ENCODE results near the gene RPA3.

Gene RPA3

DNA sequence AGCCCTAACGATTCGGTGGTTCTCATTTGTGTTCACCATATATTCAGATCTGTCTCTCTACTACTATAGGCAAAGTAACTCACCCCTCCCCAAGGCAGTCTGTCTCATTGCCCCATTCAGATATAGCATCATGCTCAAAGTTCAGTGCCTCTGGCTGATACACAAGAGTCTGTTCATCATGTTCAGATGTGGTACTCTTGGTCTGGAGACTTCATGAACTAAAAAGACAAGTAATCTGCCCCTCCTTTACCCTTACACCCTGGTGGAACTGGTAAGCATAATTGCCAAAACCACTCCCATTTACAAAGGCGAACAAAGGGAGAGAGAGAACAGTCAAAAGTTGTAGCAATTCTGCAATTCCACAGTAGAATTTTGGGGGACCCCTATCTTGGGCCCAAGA is 47.9 kb downstream of the RPA3 start (continued):
- no peak for TF ChIP-seq ZNF639 (tag by site-specific recombination; IDR thresholded peaks at IDR 0.05)
- TF ChIP-seq ZNF658 (tag by site-specific recombination; IDR thresholded peaks at IDR 0.05) = no peak
- TF ChIP-seq, protein P1, sequence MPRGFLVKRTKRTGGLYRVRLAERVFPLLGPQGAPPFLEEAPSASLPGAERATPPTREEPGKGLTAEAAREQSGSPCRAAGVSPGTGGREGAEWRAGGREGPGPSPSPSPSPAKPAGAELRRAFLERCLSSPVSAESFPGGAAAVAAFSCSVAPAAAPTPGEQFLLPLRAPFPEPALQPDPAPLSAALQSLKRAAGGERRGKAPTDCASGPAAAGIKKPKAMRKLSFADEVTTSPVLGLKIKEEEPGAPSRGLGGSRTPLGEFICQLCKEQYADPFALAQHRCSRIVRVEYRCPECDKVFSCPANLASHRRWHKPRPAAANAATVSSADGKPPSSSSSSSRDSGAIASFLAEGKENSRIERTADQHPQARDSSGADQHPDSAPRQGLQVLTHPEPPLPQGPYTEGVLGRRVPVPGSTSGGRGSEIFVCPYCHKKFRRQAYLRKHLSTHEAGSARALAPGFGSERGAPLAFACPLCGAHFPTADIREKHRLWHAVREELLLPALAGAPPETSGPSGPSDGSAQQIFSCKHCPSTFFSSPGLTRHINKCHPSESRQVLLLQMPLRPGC (tag by site-specific recombination; IDR thresholded peaks at IDR 0.05) = no peak
- TF ChIP-seq TCF7L2 (IDR thresholded peaks at IDR 0.05; ENCODE audit: borderline replicate concordance, low read depth, low read length) = no peak
- no peak for TF ChIP-seq KLF10 (tag by site-specific recombination; IDR thresholded peaks at IDR 0.05)

DNA sequence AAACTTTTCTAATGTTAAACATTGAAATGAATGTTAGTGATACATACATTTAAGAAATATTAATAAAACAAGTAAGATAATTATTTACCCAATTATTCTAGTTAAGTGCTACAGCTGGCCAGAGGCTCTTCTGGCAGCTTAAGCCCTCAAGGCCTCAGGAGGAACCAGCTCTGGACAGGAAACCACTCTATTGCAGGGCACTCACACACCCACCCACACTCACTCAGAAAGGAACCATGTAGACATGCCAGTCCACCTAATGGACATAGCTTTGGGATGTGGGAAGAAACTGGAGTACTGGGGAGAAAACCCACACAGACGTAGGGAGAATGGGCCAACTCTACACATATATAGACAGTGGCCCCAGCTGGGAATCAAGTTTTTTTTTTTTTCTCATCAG is 49.7 kb downstream of the RPA3 start:
- CTCF ChIA-PET = interaction anchor here (1.0 kb wide), 2 partner anchors 11 to 12 kb away, joined by 3 to 4 read pairs; no protein-coding TSS in a partner anchor
- no peaks in the 10 kb centered on the region for H3K9me3 ChIP-seq (ENCODE audit: control insufficient read depth, insufficient read depth, low read depth, low read length)

DNA sequence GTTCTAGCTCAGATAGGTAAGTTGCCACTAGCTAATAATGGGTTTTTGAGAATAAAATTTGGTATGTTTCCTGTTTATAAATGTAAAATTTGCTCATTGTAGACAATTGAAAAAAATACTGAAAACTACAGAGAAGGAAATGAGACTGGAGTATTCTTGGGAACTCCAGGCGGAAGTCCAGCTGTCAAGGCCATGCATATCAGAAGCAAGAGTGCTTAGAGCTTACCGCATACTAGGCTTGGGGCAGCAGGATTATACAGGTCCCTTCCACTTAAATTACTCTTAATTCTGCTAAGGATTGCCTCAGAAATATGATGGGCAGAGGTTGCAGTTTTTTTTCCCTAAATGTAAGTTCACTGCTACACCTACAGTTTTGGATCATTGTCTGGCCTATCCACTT is 51.2 kb downstream of the RPA3 start:
- CTCF ChIA-PET = interaction anchor here (1.0 to 1.9 kb wide), 3 partner anchors 9 to 550 kb away, joined by 3 to 10 read pairs (median 5); no protein-coding TSS in a partner anchor
- Histone ChIP-seq H3K4me1 (ENCODE audit: control insufficient read depth, insufficient read depth, low read length) (no peaks in the 10 kb centered on the region), H3K4me3 (ENCODE audit: low read depth, low read length) (no peak overlapping the region), H3K27ac (ENCODE audit: extremely low read depth, low read depth, low read length) (no peak overlapping the region), H3K9me3 (ENCODE audit: control insufficient read depth, insufficient read depth, low read depth, low read length) (no peaks in the 10 kb centered on the region), H3K36me3 (ENCODE audit: control insufficient read depth in 2 of 2, insufficient read depth in 1 of 2, low read length in 2 of 2) (no peaks in the 10 kb centered on the region)
- TF ChIP-seq ZNF350 (tag by site-specific recombination; IDR thresholded peaks at IDR 0.05) = no peak
- TF ChIP-seq ZNF23 (tag by site-specific recombination; IDR thresholded peaks at IDR 0.05; ENCODE audit: borderline replicate concordance) = no peak
- TF ChIP-seq GLI4 (tag by site-specific recombination; IDR thresholded peaks at IDR 0.05) = no peak
- no peak for TF ChIP-seq ZSCAN23 (tag by site-specific recombination; IDR thresholded peaks at IDR 0.05)
- TF ChIP-seq, protein P2, sequence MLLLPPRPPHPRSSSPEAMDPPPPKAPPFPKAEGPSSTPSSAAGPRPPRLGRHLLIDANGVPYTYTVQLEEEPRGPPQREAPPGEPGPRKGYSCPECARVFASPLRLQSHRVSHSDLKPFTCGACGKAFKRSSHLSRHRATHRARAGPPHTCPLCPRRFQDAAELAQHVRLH (tag by site-specific recombination; IDR thresholded peaks at IDR 0.05) = no peak
- no peak for TF ChIP-seq WT1 (tag by site-specific recombination; IDR thresholded peaks at IDR 0.05)
- no peak for TF ChIP-seq ZNF654 (tag by site-specific recombination; IDR thresholded peaks at IDR 0.05; ENCODE audit: low read depth)
- no peak for TF ChIP-seq ZNF426 (tag by site-specific recombination; IDR thresholded peaks at IDR 0.05)
- TF ChIP-seq ZNF184 (tag by site-specific recombination; IDR thresholded peaks at IDR 0.05) = no peak
- TF ChIP-seq ZNF530 (tag by site-specific recombination; IDR thresholded peaks at IDR 0.05; ENCODE audit: low read depth) = no peak
- no peak for TF ChIP-seq ZIC2 (tag by site-specific recombination; IDR thresholded peaks at IDR 0.05)
- TF ChIP-seq ZNF214 (tag by site-specific recombination; IDR thresholded peaks at IDR 0.05; ENCODE audit: borderline replicate concordance) = no peak
- TF ChIP-seq PRDM4 (tag by site-specific recombination; IDR thresholded peaks at IDR 0.05) = no peak
- no peak for TF ChIP-seq ZNF610 (tag by site-specific recombination; IDR thresholded peaks at IDR 0.05; ENCODE audit: borderline replicate concordance)
- POLR2A ChIA-PET = interaction anchor here (1.0 kb wide), 1 partner anchor 27 kb away, joined by 3 read pairs; the partner anchor contains the start of gene UMAD1

More for the DNA sequence above, 49.7 kb downstream of the RPA3 start:
- no peak overlapping the region for H3K27ac ChIP-seq (ENCODE audit: extremely low read depth, low read depth, low read length)
- POLR2A ChIA-PET = no interaction called here
- no peaks in the 10 kb centered on the region for H3K4me1 ChIP-seq (ENCODE audit: control insufficient read depth, insufficient read depth, low read length)
- H3K4me3 ChIP-seq (ENCODE audit: low read depth, low read length) = no peak overlapping the region
- TF ChIP-seq ZNF768 (tag by site-specific recombination; IDR thresholded peaks at IDR 0.05) = no peak
- TF ChIP-seq ZBTB11 (tag by site-specific recombination; conservative IDR thresholded peaks at IDR 0.05; ENCODE audit: low read depth) = no peak
- no peaks in the 10 kb centered on the region for H3K36me3 ChIP-seq (ENCODE audit: control insufficient read depth in 2 of 2, insufficient read depth in 1 of 2, low read length in 2 of 2)

Measured in HEK293 (cell line).